ENCODE data around the gene TST.

DNA sequence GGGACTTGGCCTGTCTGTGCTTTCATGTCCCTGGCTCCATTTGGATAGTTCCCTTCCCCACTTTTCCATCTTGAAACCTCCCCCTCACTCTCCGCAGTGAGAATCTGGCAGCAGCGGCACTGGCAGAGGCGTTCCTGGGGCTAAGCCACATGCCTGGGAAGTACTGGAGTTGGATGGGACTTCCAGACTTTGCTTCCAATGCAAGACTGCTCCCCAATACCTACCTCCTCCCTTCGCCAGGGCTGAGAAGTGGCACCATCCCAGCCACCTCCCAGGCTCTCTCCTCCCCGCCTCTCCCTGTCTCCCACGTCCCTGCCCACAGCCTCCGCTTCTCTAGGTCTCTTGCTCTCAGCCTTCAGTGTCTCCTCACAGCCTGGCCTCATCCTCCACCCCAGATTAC is 16.6 kb downstream of the TST start:
- TF ChIP-seq, protein P1, sequence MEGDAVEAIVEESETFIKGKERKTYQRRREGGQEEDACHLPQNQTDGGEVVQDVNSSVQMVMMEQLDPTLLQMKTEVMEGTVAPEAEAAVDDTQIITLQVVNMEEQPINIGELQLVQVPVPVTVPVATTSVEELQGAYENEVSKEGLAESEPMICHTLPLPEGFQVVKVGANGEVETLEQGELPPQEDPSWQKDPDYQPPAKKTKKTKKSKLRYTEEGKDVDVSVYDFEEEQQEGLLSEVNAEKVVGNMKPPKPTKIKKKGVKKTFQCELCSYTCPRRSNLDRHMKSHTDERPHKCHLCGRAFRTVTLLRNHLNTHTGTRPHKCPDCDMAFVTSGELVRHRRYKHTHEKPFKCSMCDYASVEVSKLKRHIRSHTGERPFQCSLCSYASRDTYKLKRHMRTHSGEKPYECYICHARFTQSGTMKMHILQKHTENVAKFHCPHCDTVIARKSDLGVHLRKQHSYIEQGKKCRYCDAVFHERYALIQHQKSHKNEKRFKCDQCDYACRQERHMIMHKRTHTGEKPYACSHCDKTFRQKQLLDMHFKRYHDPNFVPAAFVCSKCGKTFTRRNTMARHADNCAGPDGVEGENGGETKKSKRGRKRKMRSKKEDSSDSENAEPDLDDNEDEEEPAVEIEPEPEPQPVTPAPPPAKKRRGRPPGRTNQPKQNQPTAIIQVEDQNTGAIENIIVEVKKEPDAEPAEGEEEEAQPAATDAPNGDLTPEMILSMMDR (conservative IDR thresholded peaks at IDR 0.05; ENCODE audit: low read length), result no peak
- TF ChIP-seq EZH2phosphoT487 (IDR thresholded peaks at IDR 0.05; ENCODE audit: borderline replicate concordance), result no peak
